SK-N-SH (cell line): ENCODE results near the gene GUCA1A. TPM values are rescaled to one million over a fixed set of nuclear protein-coding genes. Genes with fewer than 3 reads are reported as not detected.

Source experiments
- CTCF ChIA-PET: fragments of 300-600, 350-600 bp; formaldehyde crosslinking; extraction: SDS; loops from one replicate; lab custom pipeline; 2021; lab: Yijun Ruan, JAX
- POLR2A ChIA-PET: fragments of 350-600 bp; sonication (Branson Sonifier 250); formaldehyde crosslinking; extraction: SDS; loops from one replicate; lab custom pipeline; 2020; ENCODE audit warnings: antibody characterized with exemption, inconsistent platforms; lab: Yijun Ruan, JAX
- DNase-seq: peaks from one replicate; pipeline ENCODE4 v3.0.0; 2012
- H2AFZ ChIP-seq: fragments of 200-600 bp; sonication (generic); 2 replicates; pipeline ENCODE4 v1.8.1; 2016; ENCODE audit warnings: antibody characterized with exemption, mild to moderate bottlenecking, low read depth
- H3F3A ChIP-seq: fragments of 200-600 bp; sonication (generic); replicated peaks from 2 replicates; pipeline ENCODE3; 2016; ENCODE audit warnings: antibody characterized with exemption, mild to moderate bottlenecking; ENCODE audit not compliant: insufficient read depth
- H3K27ac ChIP-seq, 2 experiments: fragments of 200-500 bp in 1 of 2; fragments of 200-600 bp in 1 of 2; sonication (Bioruptor generic) in 1 of 2; sonication (generic), shearing (Covaris generic) in 1 of 2; 2 replicates each; pipeline versions ENCODE4 v1.5.1 to v1.6.1; 2014 to 2016; ENCODE audit warnings: low read depth in 2 of 2, inconsistent platforms in 1 of 2, low read length in 1 of 2, mild to moderate bottlenecking in 1 of 2, mixed read lengths in 1 of 2
- H3K27me3 ChIP-seq: fragments of 200-600 bp; sonication (generic), shearing (Covaris generic); 2 replicates; pipeline ENCODE4 v1.6.1; 2016; ENCODE audit warnings: mixed run types; ENCODE audit not compliant: insufficient read depth
- H3K36me3 ChIP-seq, 2 experiments: fragments of 200-500 bp in 1 of 2; fragments of 200-600 bp in 1 of 2; sonication (Bioruptor generic) in 1 of 2; sonication (generic) in 1 of 2; replicated peaks in 1 of 2; 2 replicates each; pipeline versions ENCODE3 to v1.5.1; 2014 to 2016; ENCODE audit warnings: low read length in 1 of 2, mild to moderate bottlenecking in 1 of 2; ENCODE audit not compliant: insufficient read depth in 2 of 2, control insufficient read depth in 1 of 2
- H3K4me1 ChIP-seq, 2 experiments: fragments of 200-500 bp in 1 of 2; fragments of 200-600 bp in 1 of 2; sonication (Bioruptor generic) in 1 of 2; sonication (generic), shearing (Covaris generic) in 1 of 2; 2 replicates each; pipeline versions ENCODE4 v1.5.1 to v1.6.1; 2014 to 2016; ENCODE audit warnings: low read depth in 1 of 2, low read length in 1 of 2, mixed run types in 1 of 2; ENCODE audit not compliant: insufficient read depth in 2 of 2, control insufficient read depth in 1 of 2
- H3K4me2 ChIP-seq: fragments of 200-600 bp; sonication (generic), shearing (Covaris generic); 2 replicates; pipeline ENCODE4 v1.6.1; 2017; ENCODE audit warnings: mixed run types
- H3K4me3 ChIP-seq, 2 experiments: fragments of 200-500 bp in 1 of 2; fragments of 200-600 bp in 1 of 2; sonication (Bioruptor generic) in 1 of 2; sonication (generic), shearing (Covaris generic) in 1 of 2; 2 replicates each; pipeline versions ENCODE4 v1.5.1 to v1.8.1; 2014 to 2016; ENCODE audit warnings: low read depth in 2 of 2, inconsistent platforms in 1 of 2, low read length in 1 of 2, mild to moderate bottlenecking in 1 of 2, mixed read lengths in 1 of 2, moderate library complexity in 1 of 2
- H3K79me2 ChIP-seq: fragments of 200-600 bp; sonication (generic); 2 replicates; pipeline ENCODE4 v1.8.1; 2017; ENCODE audit warnings: mild to moderate bottlenecking; ENCODE audit not compliant: insufficient read depth
- H3K9ac ChIP-seq: fragments of 200-600 bp; sonication (generic); 2 replicates; pipeline ENCODE4 v1.6.1; 2017; ENCODE audit warnings: mixed run types
- H3K9me2 ChIP-seq: fragments of 200-600 bp; sonication (generic); 2 replicates; pipeline ENCODE4 v1.6.1; 2017; ENCODE audit warnings: mixed run types
- H3K9me3 ChIP-seq: fragments of 200-600 bp; sonication (generic); 2 replicates; pipeline ENCODE4 v1.6.1; 2017; ENCODE audit warnings: mixed run types, mild to moderate bottlenecking, moderate library complexity
- H4K20me1 ChIP-seq: fragments of 200-600 bp; sonication (generic); 2 replicates; pipeline ENCODE4 v1.6.1; 2017; ENCODE audit warnings: mild to moderate bottlenecking, mixed run types; ENCODE audit not compliant: insufficient read depth
- EP300 ChIP-seq, 2 experiments: IDR thresholded peaks; 2 replicates each; pipeline versions ENCODE4 v1.4.0 to v1.6.1; 2012; ENCODE audit warnings: borderline replicate concordance in 1 of 2, low read depth in 1 of 2, low read length in 1 of 2
- EZH2phosphoT487 ChIP-seq: fragments of 200-600 bp; sonication (generic); IDR thresholded peaks from 2 replicates; pipeline ENCODE4 v1.6.1; 2017; ENCODE audit warnings: low read depth, mixed run types, mild to moderate bottlenecking, antibody characterized with exemption, moderate library complexity, borderline replicate concordance
- FOSL2 ChIP-seq: IDR thresholded peaks from 2 replicates; pipeline ENCODE4 v1.4.0; 2012; ENCODE audit warnings: low read depth, mild to moderate bottlenecking, moderate library complexity, borderline replicate concordance
- FOXJ3 ChIP-seq: sonication (generic); formaldehyde crosslinking; IDR thresholded peaks from 2 replicates; pipeline ENCODE4 v1.5.1; 2020; ENCODE audit warnings: mild to moderate bottlenecking, missing genetic modification reagents
- GABPA ChIP-seq: IDR thresholded peaks from 2 replicates; pipeline ENCODE4 v1.4.0; 2012; ENCODE audit warnings: low read depth, mild to moderate bottlenecking
- GATA2 ChIP-seq: sonication (generic); formaldehyde crosslinking; IDR thresholded peaks from 2 replicates; pipeline ENCODE4 v1.5.0; 2020; ENCODE audit warnings: mild to moderate bottlenecking, missing genetic modification reagents
- JUND ChIP-seq: IDR thresholded peaks from 2 replicates; pipeline ENCODE4 v1.4.0; 2012
- NFIC ChIP-seq: IDR thresholded peaks from 2 replicates; pipeline ENCODE4 v1.4.0; 2012; ENCODE audit warnings: borderline replicate concordance
- PBX3 ChIP-seq: IDR thresholded peaks from 2 replicates; pipeline ENCODE4; 2012
- POLR2AphosphoS5 ChIP-seq: IDR thresholded peaks from 2 replicates; pipeline ENCODE4 v1.6.1; 2012; ENCODE audit warnings: low read depth, low read length
- RCOR1 ChIP-seq: fragments of 150-350 bp; IDR thresholded peaks from 2 replicates; pipeline ENCODE4 v1.6.1; 2017; ENCODE audit warnings: antibody characterized with exemption, low read length
- RXRA ChIP-seq: IDR thresholded peaks from 2 replicates; pipeline ENCODE4 v1.4.0; 2012; ENCODE audit warnings: low read depth, mild to moderate bottlenecking, borderline replicate concordance
- WGBS: methylation state at CpG from one replicate; pipeline ENCODE4 v1.1.6; 2017; ENCODE audit warnings: low lambda C conversion rate; 5-methylcytosine and 5-hydroxymethylcytosine counted together
- polyA plus RNA-seq, 3 experiments: library from polyadenylated mRNA; depleted of rRNA; stranded (reverse); fragments of >200 nt; gene quantifications; 2 replicates each; pipeline ENCODE4 v1.2.3, GENCODE V29; 2012

GUCA1A gene
- polyA plus RNA-seq, 1 of the 3 experiments (the other 2 are of a cell fraction), result 0.77 TPM

- Histone ChIP-seq H3K4me2 (peak overlapping the region; percentile 77), H4K20me1 (no peaks in the 10 kb centered on the region), H3K27ac (peak overlapping the region; percentile 66 to 85; a peak in 3 of 4 replicates), H3F3A (peaks cover 25% of the 10 kb centered on the region), H3K9ac (peak overlapping the region; percentile 55), H3K9me2 (no peaks in the 10 kb centered on the region), H3K27me3 (no peaks in the 10 kb centered on the region), H2AFZ (no peak overlapping the region), H3K36me3 (peaks cover 3 to 7% of the 10 kb centered on the region in 2 experiments), H3K4me3 (peak overlapping the region in 1 of 2 experiments; percentile 13; a peak in 1 of 4 replicates), H3K79me2 (no peaks in the 10 kb centered on the region), H3K9me3 (no peaks in the 10 kb centered on the region), H3K4me1 (peaks cover 5 to 21% of the 10 kb centered on the region in 2 experiments)
- POLR2A ChIA-PET, result no interaction called here
- WGBS, result 13% methylated on average over 3 of the region's 3 CpGs
- TF ChIP-seq NFIC, result no peak
- TF ChIP-seq FOXJ3 (CRISPR knock-in tag), result no peak
- peak; percentile 9; the same call in 1 of the 2 replicates for TF ChIP-seq FOSL2
- TF ChIP-seq GATA2 (CRISPR knock-in tag), result no peak
- CTCF ChIA-PET, result interaction anchor here (0.8 to 1.9 kb wide), 4 partner anchors 10 to 321 kb away, joined by 4 to 9 read pairs (median 6); no protein-coding TSS in a partner anchor
- DNase-seq, result no peak
Measured at GRCh38 chr6:42226161-42226611, 53.0 kb downstream of the GUCA1A start.

- CTCF ChIA-PET, result interaction anchor here (1.2 to 1.9 kb wide), 3 partner anchors 10 to 321 kb away, joined by 4 to 9 read pairs (median 6); no protein-coding TSS in a partner anchor
- H3K4me2 ChIP-seq, result peak overlapping the region; percentile 77
Measured at GRCh38 chr6:42226645-42227143, 53.5 kb downstream of the GUCA1A start.

More at GRCh38 chr6:42226645-42227143, 53.5 kb downstream of the GUCA1A start:
- H3K9me3 ChIP-seq, result no peaks in the 10 kb centered on the region
- no peaks in the 10 kb centered on the region for H3K27me3 ChIP-seq
- POLR2A ChIA-PET, result no interaction called here
- no peaks in the 10 kb centered on the region for H3K79me2 ChIP-seq
- no peak for DNase-seq
- H3K4me3 ChIP-seq, result peak overlapping the region in 1 of 2 experiments; percentile 13; a peak in 1 of 4 replicates
- peaks cover 25% of the 10 kb centered on the region for H3F3A ChIP-seq
- H3K36me3 ChIP-seq, result peaks cover 5 to 7% of the 10 kb centered on the region in 2 experiments
- H3K9ac ChIP-seq, result peak overlapping the region; percentile 55
- no peaks in the 10 kb centered on the region for H3K9me2 ChIP-seq
- 38% methylated on average over 8 of the region's 8 CpGs for WGBS
- H3K27ac ChIP-seq, result peak overlapping the region; percentile 59 to 85; a peak in 3 of 4 replicates
- TF ChIP-seq FOXJ3 (CRISPR knock-in tag) (no peak), POLR2AphosphoS5 (peak; percentile 19; the same call in 1 of the 2 replicates), JUND (peak; percentile 38; the same call in 1 of the 2 replicates), EP300 (IDR thresholded peaks at IDR 0.05; ENCODE audit: borderline replicate concordance in 1 of 2, low read depth in 1 of 2, low read length in 1 of 2) (peak in 1 of 2 experiments; percentile 49; a peak in 1 of 4 replicates), RXRA (peak; percentile 77; the same call in 1 of the 2 replicates), FOSL2 (peak; percentile 44; the same call in 1 of the 2 replicates), EZH2phosphoT487 (no peak), GABPA (no peak), PBX3 (peak; percentile 59), RCOR1 (no peak)
- H4K20me1 ChIP-seq, result no peaks in the 10 kb centered on the region
- peak overlapping the region; percentile 25; the same call in 1 of the 2 replicates for H2AFZ ChIP-seq
- H3K4me1 ChIP-seq, result peaks cover 5 to 21% of the 10 kb centered on the region in 2 experiments
